Activated naive CD4-positive, alpha-beta T cell treated with anti-CD3 and anti-CD28 coated beads for 36 hours (primary cell): ENCODE results near the gene AOAH. TPM values are rescaled to one million over a fixed set of nuclear protein-coding genes. Genes with fewer than 3 reads are reported as not detected.
"Not testable (repeated sequence)": the region's sequence is repeated elsewhere in the genome, so short reads cannot be mapped to it uniquely, and the experiment has no call there.

Experiments used
- CTCF ChIA-PET: fragments of 350-600 bp; sonication (Branson Sonifier 250); formaldehyde crosslinking; loops from one replicate; lab custom pipeline; 2021; ENCODE audit warnings: antibody characterized with exemption; lab: Charles Lee
- DNase-seq: peaks from one replicate; pipeline ENCODE4 v3.0.0-alpha.2; 2020
- H3K27ac Mint-ChIP-seq: one replicate; pipeline ENCODE4 v1.8.0; 2021; ENCODE audit warnings: mild to moderate bottlenecking, mixed read lengths
- H3K27me3 Mint-ChIP-seq: one replicate; pipeline ENCODE4 v1.8.0; 2021; ENCODE audit warnings: low read depth, mixed read lengths
- H3K36me3 Mint-ChIP-seq: one replicate; pipeline ENCODE4 v1.8.0; 2021; ENCODE audit warnings: low read depth, mixed read lengths
- H3K4me1 Mint-ChIP-seq: one replicate; pipeline ENCODE4 v1.8.0; 2021; ENCODE audit warnings: low read depth, mixed read lengths
- H3K4me3 Mint-ChIP-seq: one replicate; pipeline ENCODE4 v1.8.0; 2021; ENCODE audit warnings: mild to moderate bottlenecking, moderate library complexity, mixed read lengths
- H3K9me3 Mint-ChIP-seq: one replicate; pipeline ENCODE4 v1.8.0; 2021; ENCODE audit warnings: mixed read lengths
- intact Hi-C: fragments of 100-400 bp; cut with micrococcal nuclease; formaldehyde crosslinking; loops from one replicate; pipeline ENCODE4 v1.15.1; 2023
- total RNA-seq, 2 experiments: library from RNA; stranded (reverse); gene quantifications; one replicate each; pipeline ENCODE4 v1.2.3, GENCODE V29; 2021

The AOAH gene
- total RNA-seq, 2 experiments from 2014 or later: 0.67 to 1.2 TPM

DNA sequence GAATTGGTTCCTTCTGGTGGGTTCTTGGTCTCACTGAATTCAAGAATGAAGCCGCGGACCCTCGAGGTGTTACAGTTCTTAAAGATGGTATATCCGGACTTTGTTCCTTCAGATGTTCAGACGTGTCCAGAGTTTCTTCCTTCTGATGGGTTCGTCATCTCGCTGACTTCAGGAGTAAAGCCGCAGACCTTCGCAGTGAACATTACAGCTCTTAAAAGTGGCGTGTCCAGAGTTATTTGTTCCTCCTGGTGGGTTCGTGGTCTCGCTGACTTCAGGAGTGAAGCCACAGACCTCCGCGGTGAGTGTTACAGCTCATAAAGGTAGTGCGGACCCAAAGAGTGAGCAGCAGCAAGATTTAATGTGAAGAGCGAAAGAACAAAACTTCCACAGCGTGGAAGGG, 220.1 kb downstream of the AOAH start:
- H3K27me3 Mint-ChIP-seq, H3K4me1 Mint-ChIP-seq, DNase-seq, H3K27ac Mint-ChIP-seq, H3K36me3 Mint-ChIP-seq, H3K9me3 Mint-ChIP-seq, intact Hi-C loops, H3K4me3 Mint-ChIP-seq: not testable (repeated sequence)
- CTCF ChIA-PET: interaction anchor here (0.8 to 1.5 kb wide), 2 partner anchors 17 to 204 kb away, joined by 3 to 4 read pairs; no protein-coding TSS in a partner anchor

DNA sequence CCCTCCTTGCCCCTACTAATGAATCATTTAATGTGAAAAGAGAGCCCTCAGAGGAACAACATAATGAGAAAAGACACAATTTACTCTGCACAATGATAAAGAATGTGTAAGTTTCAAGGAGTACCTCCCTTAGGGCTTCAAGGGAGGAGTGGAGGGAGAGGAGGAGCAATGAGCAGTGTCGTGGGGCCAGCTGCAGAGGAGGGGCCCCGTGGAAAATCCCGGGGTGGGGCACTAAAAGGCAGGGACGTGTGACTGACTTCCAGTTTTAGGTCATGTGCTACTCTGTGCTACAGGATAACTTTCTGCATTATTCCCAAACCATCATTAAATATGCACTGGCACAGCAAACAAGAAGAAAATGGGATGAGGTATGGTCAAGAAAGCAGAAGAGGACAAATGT, 226.5 kb downstream of the AOAH start:
- no peaks in the 10 kb centered on the region for H3K36me3 Mint-ChIP-seq
- no peak overlapping the region for H3K4me3 Mint-ChIP-seq
- no peaks in the 10 kb centered on the region for H3K27me3 Mint-ChIP-seq

DNA sequence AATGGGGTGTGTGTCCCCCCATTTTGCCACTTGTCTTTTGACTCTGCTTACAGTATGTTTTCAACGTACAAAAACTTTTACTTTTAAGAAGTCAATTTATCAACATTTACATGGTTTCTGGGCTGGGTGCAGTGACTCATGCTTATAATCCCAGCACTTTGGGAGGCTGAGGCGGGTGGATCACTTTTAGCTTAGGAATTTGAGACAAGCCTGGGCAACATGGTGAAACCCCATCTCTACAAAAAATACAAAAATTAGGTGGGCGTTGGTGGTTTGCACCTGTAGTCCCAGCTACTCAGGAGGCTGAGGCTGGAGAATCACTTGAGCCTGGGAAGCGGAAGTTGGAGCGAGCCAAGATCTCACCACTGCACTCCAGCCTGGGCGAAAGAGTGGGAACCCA, 227.1 kb downstream of the AOAH start:
- DNase-seq, CTCF ChIA-PET, H3K4me3 Mint-ChIP-seq, H3K9me3 Mint-ChIP-seq, H3K27me3 Mint-ChIP-seq, H3K27ac Mint-ChIP-seq, H3K36me3 Mint-ChIP-seq, H3K4me1 Mint-ChIP-seq: not testable (repeated sequence)
- intact Hi-C loops: loop anchor here (10.0 kb wide), 1 partner anchor 358 kb away; no protein-coding TSS in a partner anchor

More for the DNA sequence above, 226.5 kb downstream of the AOAH start:
- Mint-ChIP-seq H3K9me3 (no peaks in the 10 kb centered on the region), H3K27ac (no peak overlapping the region), H3K4me1 (no peaks in the 10 kb centered on the region)
- CTCF ChIA-PET: interaction anchor here (1.1 kb wide), 1 partner anchor 174 kb away, joined by 5 read pairs; no protein-coding TSS in a partner anchor
- DNase-seq: no peak
- intact Hi-C loops: loop anchor here (10.0 kb wide), 1 partner anchor 357 kb away; no protein-coding TSS in a partner anchor

DNA sequence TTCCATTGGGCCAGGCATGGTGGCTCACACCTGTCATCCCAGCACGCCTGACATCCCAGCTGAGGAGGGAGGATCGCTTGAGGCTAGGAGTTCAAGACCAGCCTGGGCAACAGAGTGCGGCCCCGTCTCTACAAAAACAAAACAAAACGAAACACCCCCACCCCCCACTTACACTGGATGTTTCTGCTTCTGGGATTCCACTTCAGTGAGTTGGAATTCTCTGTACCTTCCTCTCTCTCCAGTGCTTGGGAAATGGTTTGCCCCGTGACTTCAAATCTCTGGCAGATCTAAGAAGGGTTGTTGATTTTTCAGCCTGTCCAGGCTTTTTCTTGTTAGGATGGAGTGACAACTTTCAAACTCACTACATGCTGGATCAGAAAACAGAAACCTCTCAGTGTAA, 227.7 kb downstream of the AOAH start:
- CTCF ChIA-PET: no interaction called here
- no peak overlapping the region for H3K4me3 Mint-ChIP-seq
- H3K27ac Mint-ChIP-seq: no peak overlapping the region
- no peak for DNase-seq
- no peaks in the 10 kb centered on the region for H3K9me3 Mint-ChIP-seq
- no peaks in the 10 kb centered on the region for H3K36me3 Mint-ChIP-seq
- H3K27me3 Mint-ChIP-seq: no peaks in the 10 kb centered on the region
- intact Hi-C loops: loop anchor here (10.0 kb wide), 1 partner anchor 358 kb away; no protein-coding TSS in a partner anchor
- H3K4me1 Mint-ChIP-seq: no peaks in the 10 kb centered on the region

DNA sequence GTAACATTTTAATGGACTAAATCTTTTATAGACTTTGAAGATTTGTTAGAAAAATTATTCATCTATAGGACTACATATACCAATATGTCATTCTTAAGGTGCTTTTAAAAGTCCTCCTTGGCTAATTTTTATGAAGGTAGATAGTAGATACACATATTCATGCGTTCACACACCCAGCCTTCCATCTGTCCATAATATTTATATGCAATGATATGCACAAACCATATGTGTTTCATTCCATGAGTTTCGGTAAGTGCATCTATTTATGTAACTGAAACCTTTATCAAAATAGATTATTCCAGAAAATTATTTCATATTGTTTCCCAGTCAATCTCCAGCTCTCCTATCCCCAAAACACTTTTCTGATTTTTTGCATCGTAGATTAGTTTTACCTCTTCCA, 233.0 kb downstream of the AOAH start:
- no peak overlapping the region for H3K27ac Mint-ChIP-seq
- H3K27me3 Mint-ChIP-seq: no peaks in the 10 kb centered on the region
- H3K9me3 Mint-ChIP-seq: no peaks in the 10 kb centered on the region
- H3K4me3 Mint-ChIP-seq: no peak overlapping the region
- DNase-seq: no peak
- no peaks in the 10 kb centered on the region for H3K36me3 Mint-ChIP-seq
- CTCF ChIA-PET: interaction anchor here (0.7 to 6.0 kb wide), 6 partner anchors 22 to 707 kb away, joined by 3 to 101 read pairs (median 3); no protein-coding TSS in a partner anchor
- peaks cover 2% of the 10 kb centered on the region for H3K4me1 Mint-ChIP-seq
- intact Hi-C loops: loop anchor here (10.0 kb wide), 1 partner anchor 363 kb away; no protein-coding TSS in a partner anchor

DNA sequence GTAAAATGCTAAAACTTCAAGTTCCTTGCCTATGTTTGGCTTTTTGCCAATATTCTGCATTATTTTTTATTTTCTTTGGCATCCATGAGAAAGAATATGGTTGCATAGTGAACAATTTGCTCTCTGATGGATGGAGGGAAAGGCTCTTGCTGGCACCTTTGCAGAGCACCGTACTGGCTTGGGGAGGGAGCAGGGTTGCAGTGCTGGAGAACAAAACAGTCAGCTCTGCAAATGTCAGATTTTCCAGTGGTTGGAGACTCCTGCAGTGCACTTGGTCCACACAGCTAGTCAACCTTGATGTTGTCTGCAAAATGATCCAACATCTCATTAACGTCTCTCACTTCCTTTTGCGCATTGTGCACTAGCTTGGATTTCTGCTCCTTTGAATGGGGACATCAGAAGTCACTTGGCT, 233.9 kb downstream of the AOAH start:
- CTCF ChIA-PET: interaction anchor here (0.8 to 6.0 kb wide), 4 partner anchors 32 to 692 kb away, joined by 3 to 101 read pairs (median 5); no protein-coding TSS in a partner anchor
- no peaks in the 10 kb centered on the region for H3K27me3 Mint-ChIP-seq
- no peak for DNase-seq
- no peaks in the 10 kb centered on the region for H3K9me3 Mint-ChIP-seq
- no peak overlapping the region for H3K27ac Mint-ChIP-seq
- no peak overlapping the region for H3K4me3 Mint-ChIP-seq
- H3K36me3 Mint-ChIP-seq: no peaks in the 10 kb centered on the region
- intact Hi-C loops: loop anchor here (10.0 kb wide), 1 partner anchor 364 kb away; no protein-coding TSS in a partner anchor
- H3K4me1 Mint-ChIP-seq: peaks cover 2% of the 10 kb centered on the region

DNA sequence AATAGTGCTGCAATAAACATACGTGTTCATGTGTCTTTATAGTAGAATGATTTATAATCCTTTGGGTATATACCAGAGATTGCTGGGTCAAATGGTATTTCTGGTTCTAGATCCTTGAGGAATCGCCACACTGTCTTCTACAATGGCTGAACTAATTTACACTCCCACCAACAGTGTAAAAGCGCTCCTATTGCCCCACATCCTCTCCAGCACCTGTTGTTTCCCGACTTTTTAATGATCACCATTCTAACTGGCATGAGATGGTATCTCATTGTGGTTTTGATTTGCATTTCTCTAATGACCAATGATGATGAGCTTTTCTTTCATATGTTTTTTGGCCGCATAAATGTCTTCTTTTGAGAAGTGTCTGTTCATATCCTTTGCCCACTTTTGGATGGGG, 235.6 kb downstream of the AOAH start:
- intact Hi-C loops: loop anchor here (5.0 to 10.0 kb wide), 3 partner anchors 299 to 1344 kb away; no protein-coding TSS in a partner anchor
- not testable (repeated sequence) for H3K4me3 Mint-ChIP-seq, H3K27me3 Mint-ChIP-seq, H3K27ac Mint-ChIP-seq, H3K9me3 Mint-ChIP-seq, DNase-seq, H3K36me3 Mint-ChIP-seq, H3K4me1 Mint-ChIP-seq
- CTCF ChIA-PET: interaction anchor here (1.5 to 6.0 kb wide), 4 partner anchors 182 to 710 kb away, joined by 4 to 101 read pairs (median 6); no protein-coding TSS in a partner anchor

DNA sequence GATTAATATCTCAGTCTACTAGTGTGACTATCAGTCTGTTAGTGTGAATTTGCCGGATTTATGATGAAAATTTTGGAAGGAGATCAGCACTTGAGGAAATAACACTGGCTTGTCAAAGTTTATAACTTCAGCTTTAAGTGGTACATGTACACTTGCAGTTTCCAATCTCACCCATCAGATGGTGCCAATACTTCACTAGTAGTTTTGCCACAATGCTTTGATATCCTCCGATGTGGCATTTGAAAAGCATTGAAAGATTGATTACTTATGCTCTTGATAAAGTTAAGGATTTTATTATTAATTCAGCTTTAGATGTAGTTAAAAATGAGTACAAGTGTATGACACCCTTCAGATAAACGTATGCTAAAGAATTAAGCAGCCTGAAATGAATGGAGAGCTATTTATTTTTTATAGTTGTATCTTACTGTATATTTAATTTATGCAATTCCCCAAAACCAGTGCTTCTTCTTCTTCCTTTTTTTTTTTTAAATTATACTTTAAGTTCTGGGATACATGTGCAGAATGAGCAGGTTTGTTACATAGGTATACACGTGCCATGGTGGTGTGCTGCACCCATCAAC, 236.4 kb downstream of the AOAH start:
- H3K9me3 Mint-ChIP-seq: no peaks in the 10 kb centered on the region
- intact Hi-C loops: loop anchor here (1.0 to 10.0 kb wide), 7 partner anchors 183 to 1344 kb away; no protein-coding TSS in a partner anchor
- H3K27me3 Mint-ChIP-seq: no peaks in the 10 kb centered on the region
- no peaks in the 10 kb centered on the region for H3K36me3 Mint-ChIP-seq
- H3K4me1 Mint-ChIP-seq: peaks cover 2% of the 10 kb centered on the region
- H3K27ac Mint-ChIP-seq: no peak overlapping the region
- peak; percentile 54 for DNase-seq
- CTCF ChIA-PET: interaction anchor here (0.6 to 6.0 kb wide), 25 partner anchors 14 to 1007 kb away, joined by 3 to 101 read pairs (median 4); no protein-coding TSS in a partner anchor
- no peak overlapping the region for H3K4me3 Mint-ChIP-seq

DNA sequence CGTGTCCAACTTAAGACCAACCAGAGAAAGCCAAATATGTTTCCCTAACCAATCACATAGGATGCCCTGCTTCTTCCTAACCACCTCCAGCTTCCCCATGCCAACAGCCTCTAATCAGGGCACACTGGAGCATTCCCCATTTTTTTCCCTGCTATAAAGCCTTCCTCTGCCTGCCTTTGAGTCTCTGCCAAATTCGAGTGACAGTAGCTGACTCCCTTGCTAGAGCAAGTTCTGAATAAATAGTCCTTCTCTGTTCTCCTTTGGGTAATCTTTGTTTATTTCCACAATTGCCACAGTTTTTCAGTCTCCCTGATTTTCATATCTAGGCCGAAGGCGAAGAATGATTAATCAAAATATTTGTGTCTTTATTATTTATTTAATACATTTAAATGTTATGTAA, 238.0 kb downstream of the AOAH start:
- Mint-ChIP-seq H3K4me1 (peaks cover 2% of the 10 kb centered on the region), H3K36me3 (no peaks in the 10 kb centered on the region), H3K9me3 (no peaks in the 10 kb centered on the region), H3K27me3 (no peaks in the 10 kb centered on the region), H3K4me3 (no peak overlapping the region), H3K27ac (no peak overlapping the region)
- intact Hi-C loops: loop anchor here (5.0 to 10.0 kb wide), 3 partner anchors 301 to 1346 kb away; no protein-coding TSS in a partner anchor
- CTCF ChIA-PET: interaction anchor here (0.6 to 6.0 kb wide), 2 partner anchors 185 to 375 kb away, joined by 3 to 101 read pairs; no protein-coding TSS in a partner anchor
- DNase-seq: no peak

DNA sequence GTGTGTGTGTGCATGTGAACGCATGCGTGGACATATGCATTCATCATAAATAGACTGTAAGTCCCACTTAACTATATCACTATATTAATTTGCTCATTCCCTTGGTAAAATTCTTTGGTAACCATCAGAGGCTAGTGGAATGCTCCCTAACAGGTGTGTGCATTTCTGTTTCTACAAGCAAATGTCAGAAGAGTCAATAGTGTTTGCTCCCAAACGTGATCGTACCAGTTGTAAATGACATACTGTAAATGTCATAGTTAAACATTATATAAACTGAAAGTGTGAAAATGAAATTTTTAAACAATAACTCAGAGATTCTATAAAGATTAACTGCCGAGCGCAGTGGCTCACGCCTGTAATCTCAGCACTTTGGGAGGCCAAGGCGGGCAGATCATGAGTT, 240.0 kb downstream of the AOAH start:
- H3K4me3 Mint-ChIP-seq: no peak overlapping the region
- CTCF ChIA-PET: interaction anchor here (0.7 kb wide), 1 partner anchor 127 kb away, joined by 3 read pairs; no protein-coding TSS in a partner anchor
- H3K27ac Mint-ChIP-seq: no peak overlapping the region
- no peak for DNase-seq
- peaks cover 14% of the 10 kb centered on the region for H3K4me1 Mint-ChIP-seq
- H3K36me3 Mint-ChIP-seq: no peaks in the 10 kb centered on the region
- H3K9me3 Mint-ChIP-seq: peaks cover 11% of the 10 kb centered on the region
- intact Hi-C loops: loop anchor here (10.0 kb wide), 1 partner anchor 501 kb away; no protein-coding TSS in a partner anchor
- no peaks in the 10 kb centered on the region for H3K27me3 Mint-ChIP-seq

DNA sequence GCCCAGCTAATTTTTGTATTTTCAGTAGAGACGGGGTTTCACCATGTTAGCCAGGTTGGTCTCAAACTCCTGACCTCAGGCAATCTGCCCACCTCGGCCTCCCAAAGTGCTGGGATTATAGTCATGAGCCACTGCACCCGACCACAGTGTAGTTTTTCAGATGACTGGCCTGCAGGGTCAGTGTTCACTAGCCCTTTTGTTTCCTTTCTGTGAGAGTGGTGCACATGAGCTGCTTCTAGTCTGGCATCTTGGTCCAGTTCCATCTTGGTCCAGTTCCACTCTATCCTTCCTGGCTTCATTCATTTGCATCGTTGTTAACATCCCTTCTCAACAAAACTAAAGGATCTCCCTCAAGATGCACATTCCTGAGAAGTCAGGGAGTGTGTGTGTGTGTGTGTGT, 240.4 kb downstream of the AOAH start:
- intact Hi-C loops: loop anchor here (10.0 kb wide), 1 partner anchor 501 kb away; no protein-coding TSS in a partner anchor
- H3K27ac Mint-ChIP-seq: not testable (repeated sequence)

DNA sequence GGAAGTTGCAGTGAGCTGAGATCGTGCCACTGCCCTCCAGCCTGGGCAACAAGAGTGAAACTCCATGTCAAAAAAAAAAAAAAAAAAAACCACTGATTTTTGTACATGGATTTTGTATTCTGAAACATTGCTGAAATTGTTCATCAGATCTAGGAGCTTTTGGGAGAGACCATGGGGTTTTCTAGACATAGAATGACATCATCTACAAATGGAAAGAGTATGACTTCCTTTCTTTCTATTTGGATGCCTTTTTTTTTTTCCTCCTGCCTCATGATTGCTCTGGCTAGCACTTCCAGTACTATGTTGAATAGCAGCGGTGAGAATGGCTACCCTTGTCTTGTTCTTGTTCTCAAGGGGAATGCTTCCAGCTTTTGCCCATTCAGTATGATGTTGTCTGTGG, 245.5 kb downstream of the AOAH start:
- peaks cover 16% of the 10 kb centered on the region for H3K9me3 Mint-ChIP-seq
- H3K4me1 Mint-ChIP-seq: peaks cover 20% of the 10 kb centered on the region
- CTCF ChIA-PET: no interaction called here
- intact Hi-C loops: no loop called here
- no peak overlapping the region for H3K27ac Mint-ChIP-seq
- no peak for DNase-seq
- H3K27me3 Mint-ChIP-seq: no peaks in the 10 kb centered on the region
- no peak overlapping the region for H3K4me3 Mint-ChIP-seq
- H3K36me3 Mint-ChIP-seq: no peaks in the 10 kb centered on the region

More for the DNA sequence above, 240.4 kb downstream of the AOAH start:
- DNase-seq, H3K36me3 Mint-ChIP-seq, H3K4me3 Mint-ChIP-seq, H3K27me3 Mint-ChIP-seq: not testable (repeated sequence)
- Mint-ChIP-seq H3K9me3 (peaks cover 15% of the 10 kb centered on the region), H3K4me1 (peaks cover 14% of the 10 kb centered on the region)
- CTCF ChIA-PET: interaction anchor here (0.7 kb wide), 1 partner anchor 128 kb away, joined by 3 read pairs; no protein-coding TSS in a partner anchor
